ENCODE measurements around the gene SMCO3. TPM values are rescaled to one million over a fixed set of nuclear protein-coding genes. Genes with fewer than 3 reads are reported as not detected.

Gene SMCO3
- total and polyA plus RNA-seq, 10 of the 15 experiments (the other 5 are each of a cell fraction or from before 2014, with no cell fraction given), result 0.05 to 0.35 (median 0.10) TPM; not detected in 6

DNA sequence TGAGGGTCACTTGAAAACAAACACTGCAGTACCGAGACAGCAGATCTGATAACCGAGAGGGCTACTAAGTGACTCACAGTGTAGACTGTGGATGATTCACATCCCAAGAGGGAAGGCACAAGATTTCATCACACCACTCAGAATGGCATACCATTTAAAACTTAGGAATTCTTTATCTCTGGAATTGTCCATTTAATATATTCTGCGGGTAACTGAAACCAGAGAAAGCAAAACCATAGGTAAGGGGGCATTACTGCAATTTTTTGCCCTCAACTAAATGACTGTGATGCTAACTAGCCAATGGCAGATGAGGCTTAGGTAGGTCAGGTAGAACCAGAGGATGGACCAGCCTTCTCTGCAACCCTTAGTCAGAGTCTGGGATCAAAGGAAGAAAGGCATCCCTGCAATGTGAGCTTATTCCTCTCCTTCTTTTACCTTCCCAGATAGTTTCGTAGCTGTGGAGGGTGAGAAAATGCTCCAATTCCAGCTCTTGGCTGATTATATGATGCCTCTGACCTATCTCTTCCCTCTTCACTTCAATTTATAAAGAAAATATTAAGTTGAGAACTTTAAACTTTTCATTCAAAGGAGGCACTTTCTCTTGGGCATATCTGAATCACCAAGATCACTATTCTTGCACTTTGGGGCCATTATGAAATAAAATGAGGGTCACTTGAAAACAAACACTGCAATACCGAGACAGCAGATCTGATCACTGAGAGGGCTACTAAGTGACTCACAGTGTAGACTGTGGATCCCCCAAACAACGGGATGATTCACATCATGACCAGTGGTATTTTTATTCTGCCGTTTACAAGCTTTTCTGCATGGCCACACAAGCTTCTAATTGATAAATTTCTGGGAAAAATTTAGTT, 22.6 kb upstream of the SMCO3 start:
- WGBS (ENCODE audit: insufficient coverage, insufficient replicate concordance, low lambda C conversion rate, missing lambda C conversion rate), result 21% methylated on average over 7 of the region's 7 CpGs
- BruUV-seq (replicated peaks), result no TSS peak
- FAIRE-seq, result no peak

More for the DNA sequence above, 22.6 kb upstream of the SMCO3 start:
- H3K4me1 ChIP-seq (ENCODE audit: control insufficient read depth, insufficient read depth, low read length), result no peaks in the 10 kb centered on the region
- ChIA-PET POLR2A (interaction anchor here (0.6 kb wide), 1 partner anchor 30 kb away, joined by 3 read pairs; no protein-coding TSS in a partner anchor), RAD21 (ENCODE audit: unreplicated experiment) (no interaction called here), CTCF (interaction anchor here (0.5 to 2.0 kb wide), 4 partner anchors 10 to 439 kb away, joined by 3 to 7 read pairs (median 6); no protein-coding TSS in a partner anchor), SMC1A (ENCODE audit: uncharacterized antibody, unreplicated experiment) (interaction anchor here (0.9 to 1.6 kb wide), 5 partner anchors 12 to 159 kb away, joined by 3 to 6 read pairs (median 3); no protein-coding TSS in a partner anchor)
- in situ Hi-C loops (cut with MboI) (no loop called here), intact Hi-C loops (cut with micrococcal nuclease; ENCODE audit: unreplicated experiment) (no loop called here)
- H3K27ac ChIP-seq (ENCODE audit: control insufficient read depth, insufficient read depth), result no peak overlapping the region
- H3K9ac ChIP-seq (ENCODE audit: control insufficient read depth, insufficient read depth, low read length), result no peak overlapping the region
- H3K79me2 ChIP-seq (ENCODE audit: control insufficient read depth, insufficient read depth, low read length), result no peaks in the 10 kb centered on the region
- H3K4me3 ChIP-seq, result no peak overlapping the region
- TF ChIP-seq TCF3 (IDR thresholded peaks at IDR 0.05; ENCODE audit: borderline replicate concordance, insufficient read depth, low read depth, low read length) (no peak), PAX8 (IDR thresholded peaks at IDR 0.05) (no peak), RB1 (IDR thresholded peaks at IDR 0.05; ENCODE audit: borderline replicate concordance) (no peak), HCFC1 (IDR thresholded peaks at IDR 0.05; ENCODE audit: low read length) (no peak), PAX5 (IDR thresholded peaks at IDR 0.05; ENCODE audit: borderline replicate concordance, low read depth, low read length) (no peak), ZNF384 (IDR thresholded peaks at IDR 0.05; ENCODE audit: borderline replicate concordance, low read depth, low read length) (no peak), MEF2A (IDR thresholded peaks at IDR 0.05; ENCODE audit: insufficient read depth, low read depth, low read length) (no peak), HDGF (IDR thresholded peaks at IDR 0.05) (no peak), CBX3 (IDR thresholded peaks at IDR 0.05; ENCODE audit: borderline replicate concordance, low read depth) (no peak), NR2F1 (conservative IDR thresholded peaks at IDR 0.05) (no peak)
- TF ChIP-seq, protein P1, sequence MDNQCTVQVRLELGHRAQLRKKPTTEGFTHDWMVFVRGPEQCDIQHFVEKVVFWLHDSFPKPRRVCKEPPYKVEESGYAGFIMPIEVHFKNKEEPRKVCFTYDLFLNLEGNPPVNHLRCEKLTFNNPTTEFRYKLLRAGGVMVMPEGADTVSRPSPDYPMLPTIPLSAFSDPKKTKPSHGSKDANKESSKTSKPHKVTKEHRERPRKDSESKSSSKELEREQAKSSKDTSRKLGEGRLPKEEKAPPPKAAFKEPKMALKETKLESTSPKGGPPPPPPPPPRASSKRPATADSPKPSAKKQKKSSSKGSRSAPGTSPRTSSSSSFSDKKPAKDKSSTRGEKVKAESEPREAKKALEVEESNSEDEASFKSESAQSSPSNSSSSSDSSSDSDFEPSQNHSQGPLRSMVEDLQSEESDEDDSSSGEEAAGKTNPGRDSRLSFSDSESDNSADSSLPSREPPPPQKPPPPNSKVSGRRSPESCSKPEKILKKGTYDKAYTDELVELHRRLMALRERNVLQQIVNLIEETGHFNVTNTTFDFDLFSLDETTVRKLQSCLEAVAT (IDR thresholded peaks at IDR 0.05), result no peak
- TF ChIP-seq, protein P2, sequence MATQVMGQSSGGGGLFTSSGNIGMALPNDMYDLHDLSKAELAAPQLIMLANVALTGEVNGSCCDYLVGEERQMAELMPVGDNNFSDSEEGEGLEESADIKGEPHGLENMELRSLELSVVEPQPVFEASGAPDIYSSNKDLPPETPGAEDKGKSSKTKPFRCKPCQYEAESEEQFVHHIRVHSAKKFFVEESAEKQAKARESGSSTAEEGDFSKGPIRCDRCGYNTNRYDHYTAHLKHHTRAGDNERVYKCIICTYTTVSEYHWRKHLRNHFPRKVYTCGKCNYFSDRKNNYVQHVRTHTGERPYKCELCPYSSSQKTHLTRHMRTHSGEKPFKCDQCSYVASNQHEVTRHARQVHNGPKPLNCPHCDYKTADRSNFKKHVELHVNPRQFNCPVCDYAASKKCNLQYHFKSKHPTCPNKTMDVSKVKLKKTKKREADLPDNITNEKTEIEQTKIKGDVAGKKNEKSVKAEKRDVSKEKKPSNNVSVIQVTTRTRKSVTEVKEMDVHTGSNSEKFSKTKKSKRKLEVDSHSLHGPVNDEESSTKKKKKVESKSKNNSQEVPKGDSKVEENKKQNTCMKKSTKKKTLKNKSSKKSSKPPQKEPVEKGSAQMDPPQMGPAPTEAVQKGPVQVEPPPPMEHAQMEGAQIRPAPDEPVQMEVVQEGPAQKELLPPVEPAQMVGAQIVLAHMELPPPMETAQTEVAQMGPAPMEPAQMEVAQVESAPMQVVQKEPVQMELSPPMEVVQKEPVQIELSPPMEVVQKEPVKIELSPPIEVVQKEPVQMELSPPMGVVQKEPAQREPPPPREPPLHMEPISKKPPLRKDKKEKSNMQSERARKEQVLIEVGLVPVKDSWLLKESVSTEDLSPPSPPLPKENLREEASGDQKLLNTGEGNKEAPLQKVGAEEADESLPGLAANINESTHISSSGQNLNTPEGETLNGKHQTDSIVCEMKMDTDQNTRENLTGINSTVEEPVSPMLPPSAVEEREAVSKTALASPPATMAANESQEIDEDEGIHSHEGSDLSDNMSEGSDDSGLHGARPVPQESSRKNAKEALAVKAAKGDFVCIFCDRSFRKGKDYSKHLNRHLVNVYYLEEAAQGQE (IDR thresholded peaks at IDR 0.05; ENCODE audit: low read depth, low read length), result no peak
- TF ChIP-seq, protein P3, sequence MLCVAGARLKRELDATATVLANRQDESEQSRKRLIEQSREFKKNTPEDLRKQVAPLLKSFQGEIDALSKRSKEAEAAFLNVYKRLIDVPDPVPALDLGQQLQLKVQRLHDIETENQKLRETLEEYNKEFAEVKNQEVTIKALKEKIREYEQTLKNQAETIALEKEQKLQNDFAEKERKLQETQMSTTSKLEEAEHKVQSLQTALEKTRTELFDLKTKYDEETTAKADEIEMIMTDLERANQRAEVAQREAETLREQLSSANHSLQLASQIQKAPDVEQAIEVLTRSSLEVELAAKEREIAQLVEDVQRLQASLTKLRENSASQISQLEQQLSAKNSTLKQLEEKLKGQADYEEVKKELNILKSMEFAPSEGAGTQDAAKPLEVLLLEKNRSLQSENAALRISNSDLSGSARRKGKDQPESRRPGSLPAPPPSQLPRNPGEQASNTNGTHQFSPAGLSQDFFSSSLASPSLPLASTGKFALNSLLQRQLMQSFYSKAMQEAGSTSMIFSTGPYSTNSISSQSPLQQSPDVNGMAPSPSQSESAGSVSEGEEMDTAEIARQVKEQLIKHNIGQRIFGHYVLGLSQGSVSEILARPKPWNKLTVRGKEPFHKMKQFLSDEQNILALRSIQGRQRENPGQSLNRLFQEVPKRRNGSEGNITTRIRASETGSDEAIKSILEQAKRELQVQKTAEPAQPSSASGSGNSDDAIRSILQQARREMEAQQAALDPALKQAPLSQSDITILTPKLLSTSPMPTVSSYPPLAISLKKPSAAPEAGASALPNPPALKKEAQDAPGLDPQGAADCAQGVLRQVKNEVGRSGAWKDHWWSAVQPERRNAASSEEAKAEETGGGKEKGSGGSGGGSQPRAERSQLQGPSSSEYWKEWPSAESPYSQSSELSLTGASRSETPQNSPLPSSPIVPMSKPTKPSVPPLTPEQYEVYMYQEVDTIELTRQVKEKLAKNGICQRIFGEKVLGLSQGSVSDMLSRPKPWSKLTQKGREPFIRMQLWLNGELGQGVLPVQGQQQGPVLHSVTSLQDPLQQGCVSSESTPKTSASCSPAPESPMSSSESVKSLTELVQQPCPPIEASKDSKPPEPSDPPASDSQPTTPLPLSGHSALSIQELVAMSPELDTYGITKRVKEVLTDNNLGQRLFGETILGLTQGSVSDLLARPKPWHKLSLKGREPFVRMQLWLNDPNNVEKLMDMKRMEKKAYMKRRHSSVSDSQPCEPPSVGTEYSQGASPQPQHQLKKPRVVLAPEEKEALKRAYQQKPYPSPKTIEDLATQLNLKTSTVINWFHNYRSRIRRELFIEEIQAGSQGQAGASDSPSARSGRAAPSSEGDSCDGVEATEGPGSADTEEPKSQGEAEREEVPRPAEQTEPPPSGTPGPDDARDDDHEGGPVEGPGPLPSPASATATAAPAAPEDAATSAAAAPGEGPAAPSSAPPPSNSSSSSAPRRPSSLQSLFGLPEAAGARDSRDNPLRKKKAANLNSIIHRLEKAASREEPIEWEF (IDR thresholded peaks at IDR 0.05; ENCODE audit: insufficient replicate concordance, low read depth, low read length), result no peak
- no peaks in the 10 kb centered on the region for H4K20me1 ChIP-seq (ENCODE audit: control insufficient read depth, insufficient read depth)
- H3K27me3 ChIP-seq (replicated peaks in 1 of 2; ENCODE audit: control insufficient read depth in 2 of 2, insufficient read depth in 2 of 2, low read length in 1 of 2), result no peaks in the 10 kb centered on the region; a peak in 2 of 4 replicates
- no peaks in the 10 kb centered on the region for H3K9me3 ChIP-seq (replicated peaks; ENCODE audit: control insufficient read depth, insufficient read depth, low read length)
- DNase-seq (ENCODE audit: low read depth, low spot score) (no peak), ATAC-seq (no peak; the same call in 2 of the 3 replicates)
- no peaks in the 10 kb centered on the region for H3K36me3 ChIP-seq (ENCODE audit: control insufficient read depth in 2 of 2, insufficient read depth in 2 of 2, low read length in 1 of 2)
- no peak overlapping the region for H2AFZ ChIP-seq (ENCODE audit: control insufficient read depth, low read depth, low read length)
- no peak overlapping the region for H3K4me2 ChIP-seq (ENCODE audit: control insufficient read depth, insufficient read depth)
